Endodermal cell (in vitro differentiated cells): ENCODE measurements around the gene CREG2. TPM values are rescaled to one million over a fixed set of nuclear protein-coding genes. Genes with fewer than 3 reads are reported as not detected.

Experiments used
- DNase-seq: peaks from one replicate; pipeline ENCODE4 v3.0.0-alpha.2; 2017
- H3K27ac ChIP-seq: 2 replicates; pipeline ENCODE4 v1.5.1; 2013; ENCODE audit warnings: mild to moderate bottlenecking, low read depth, low read length, moderate library complexity
- H3K27me3 ChIP-seq: 2 replicates; pipeline ENCODE4 v1.6.1; 2013; ENCODE audit warnings: mild to moderate bottlenecking, low read length, moderate library complexity; ENCODE audit not compliant: insufficient read depth, control insufficient read depth, poor library complexity, severe bottlenecking
- H3K36me3 ChIP-seq: 2 replicates; pipeline ENCODE4 v1.7.0; 2013; ENCODE audit warnings: mild to moderate bottlenecking, low read length, moderate library complexity; ENCODE audit not compliant: control insufficient read depth, insufficient read depth
- H3K4me1 ChIP-seq: one replicate; pipeline ENCODE4 v1.7.0; 2013; ENCODE audit warnings: low read length; ENCODE audit not compliant: control insufficient read depth, insufficient read depth
- H3K4me3 ChIP-seq: 2 replicates; pipeline ENCODE4 v1.5.1; 2013; ENCODE audit warnings: mild to moderate bottlenecking, low read length, moderate library complexity
- H3K9ac ChIP-seq: 2 replicates; pipeline ENCODE4 v1.6.1; 2013; ENCODE audit warnings: mild to moderate bottlenecking, low read length, moderate library complexity; ENCODE audit not compliant: poor library complexity, severe bottlenecking; ENCODE audit errors: extremely low read depth
- H3K9me3 ChIP-seq: 2 replicates; pipeline ENCODE4 v1.6.1; 2013; ENCODE audit warnings: mild to moderate bottlenecking, low read length, moderate library complexity; ENCODE audit not compliant: control insufficient read depth
- H3K27ac Mint-ChIP-seq: 2 replicates; pipeline ENCODE4 v1.8.0; 2020; ENCODE audit warnings: mixed read lengths
- H3K27me3 Mint-ChIP-seq: 2 replicates; pipeline ENCODE4 v1.8.0; 2021; ENCODE audit warnings: mild to moderate bottlenecking, mixed read lengths; ENCODE audit not compliant: insufficient read depth
- H3K36me3 Mint-ChIP-seq: 2 replicates; pipeline ENCODE4 v1.8.0; 2020; ENCODE audit warnings: low read depth, mixed read lengths
- H3K4me1 Mint-ChIP-seq: 2 replicates; pipeline ENCODE4 v1.8.0; 2020; ENCODE audit warnings: mixed read lengths
- H3K4me3 Mint-ChIP-seq: 2 replicates; pipeline ENCODE4 v1.8.0; 2020; ENCODE audit warnings: mild to moderate bottlenecking, moderate library complexity, mixed read lengths
- H3K9me3 Mint-ChIP-seq: 2 replicates; pipeline ENCODE4 v1.8.0; 2020; ENCODE audit warnings: mild to moderate bottlenecking, mixed read lengths
- WGBS, 2 experiments: methylation state at CpG; one replicate each; pipeline versions ENCODE4 v1.1.5 to v1.1.7; 2013; ENCODE audit warnings: missing lambda C conversion rate in 2 of 2, mixed read lengths in 1 of 2; ENCODE audit not compliant: insufficient coverage in 1 of 2, insufficient read length in 1 of 2; 5-methylcytosine and 5-hydroxymethylcytosine counted together
- total RNA-seq, 2 donors: library from RNA; stranded (reverse); fragmentation: NEBNext Ultra II Directional in 1 of 2; extraction: Animal tissue kit (Norgen Biotek cat#: 25700) in 1 of 2; gene quantifications; 2 replicates in 1 of 2; 3 replicates in 1 of 2; pipeline ENCODE4 v1.2.1, GENCODE V29; 2021
- TF ChIP-seq, protein P1 (sequence below): fragments of 200-600 bp; sonication (generic); conservative IDR thresholded peaks from 2 replicates; pipeline ENCODE4 v1.5.0; 2021; ENCODE audit warnings: antibody characterized with exemption, mild to moderate bottlenecking

The CREG2 gene
- total RNA-seq, 2 donors from 2014 or later, result 0.13 TPM; not detected in 1

- no peak overlapping the region for H3K4me3 ChIP-seq
- Mint-ChIP-seq H3K27ac (no peak overlapping the region), H3K27me3 (peaks cover 3% of the 10 kb centered on the region), H3K4me1 (peaks cover 13% of the 10 kb centered on the region), H3K4me3 (no peak overlapping the region), H3K9me3 (no peaks in the 10 kb centered on the region), H3K36me3 (no peaks in the 10 kb centered on the region)
- no peak for DNase-seq
- 72 to 82% methylated on average over 16 to 18 of the region's 18 CpGs for WGBS, 2 experiments
- TF ChIP-seq, protein P1, sequence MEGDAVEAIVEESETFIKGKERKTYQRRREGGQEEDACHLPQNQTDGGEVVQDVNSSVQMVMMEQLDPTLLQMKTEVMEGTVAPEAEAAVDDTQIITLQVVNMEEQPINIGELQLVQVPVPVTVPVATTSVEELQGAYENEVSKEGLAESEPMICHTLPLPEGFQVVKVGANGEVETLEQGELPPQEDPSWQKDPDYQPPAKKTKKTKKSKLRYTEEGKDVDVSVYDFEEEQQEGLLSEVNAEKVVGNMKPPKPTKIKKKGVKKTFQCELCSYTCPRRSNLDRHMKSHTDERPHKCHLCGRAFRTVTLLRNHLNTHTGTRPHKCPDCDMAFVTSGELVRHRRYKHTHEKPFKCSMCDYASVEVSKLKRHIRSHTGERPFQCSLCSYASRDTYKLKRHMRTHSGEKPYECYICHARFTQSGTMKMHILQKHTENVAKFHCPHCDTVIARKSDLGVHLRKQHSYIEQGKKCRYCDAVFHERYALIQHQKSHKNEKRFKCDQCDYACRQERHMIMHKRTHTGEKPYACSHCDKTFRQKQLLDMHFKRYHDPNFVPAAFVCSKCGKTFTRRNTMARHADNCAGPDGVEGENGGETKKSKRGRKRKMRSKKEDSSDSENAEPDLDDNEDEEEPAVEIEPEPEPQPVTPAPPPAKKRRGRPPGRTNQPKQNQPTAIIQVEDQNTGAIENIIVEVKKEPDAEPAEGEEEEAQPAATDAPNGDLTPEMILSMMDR, result no peak
- H3K27ac ChIP-seq, result no peak overlapping the region
- no peaks in the 10 kb centered on the region for H3K36me3 ChIP-seq
- no peaks in the 10 kb centered on the region for H3K4me1 ChIP-seq
- H3K9me3 ChIP-seq, result no peaks in the 10 kb centered on the region
- no peaks in the 10 kb centered on the region for H3K27me3 ChIP-seq
- no peak overlapping the region for H3K9ac ChIP-seq
These were observed 13.4 kb upstream of the CREG2 start for GRCh38 chr2:101400506-101401325.

- 90 to 93% methylated on average over 8 of the region's 8 CpGs for WGBS, 2 experiments
These were observed 12.7 kb upstream of the CREG2 start for GRCh38 chr2:101400048-101400447.

DNA sequence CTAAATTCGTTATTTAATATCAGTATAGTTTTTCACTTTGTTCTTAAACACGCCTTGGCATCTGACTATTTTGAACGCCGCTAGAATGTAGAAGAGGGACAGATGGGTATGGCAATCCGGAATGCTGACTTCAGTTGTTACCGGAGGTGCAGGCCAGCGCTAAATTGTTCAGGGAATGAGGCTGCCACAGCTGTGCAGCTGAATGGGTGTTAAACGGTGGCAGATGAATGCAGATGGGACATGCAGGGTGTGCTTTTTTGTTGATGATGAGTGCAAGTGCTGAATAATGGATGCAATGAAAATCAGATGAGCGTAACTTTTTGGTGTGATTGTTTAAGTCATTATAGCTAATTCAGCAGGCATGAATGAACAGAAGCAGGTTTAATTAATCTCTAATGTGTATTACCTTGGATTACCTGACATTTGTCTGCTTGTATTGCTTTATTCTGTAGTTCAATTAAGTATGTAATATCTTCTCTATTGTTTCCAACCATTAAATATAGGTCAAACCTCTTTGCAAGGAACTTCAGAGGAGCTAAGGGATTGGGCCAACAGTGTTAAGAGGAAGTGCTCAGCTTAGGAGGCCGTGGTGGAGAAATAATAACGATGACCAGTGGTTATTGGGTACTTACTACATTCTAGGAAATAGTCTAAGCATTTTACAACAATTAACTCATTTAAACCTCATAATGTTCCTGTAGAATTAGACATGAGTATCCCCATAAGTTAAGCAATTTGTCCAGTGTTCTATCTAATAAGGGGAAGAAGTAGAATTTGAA lies 11.9 kb upstream of the CREG2 start:
- WGBS, 2 experiments, result 84 to 87% methylated on average over 7 to 11 of the region's 11 CpGs
- Mint-ChIP-seq H3K27ac (no peak overlapping the region), H3K4me3 (no peak overlapping the region), H3K9me3 (no peaks in the 10 kb centered on the region), H3K4me1 (peaks cover 13% of the 10 kb centered on the region), H3K36me3 (no peaks in the 10 kb centered on the region), H3K27me3 (peaks cover 4% of the 10 kb centered on the region)
- Histone ChIP-seq H3K36me3 (no peaks in the 10 kb centered on the region), H3K4me1 (no peaks in the 10 kb centered on the region), H3K27me3 (no peaks in the 10 kb centered on the region), H3K27ac (no peak overlapping the region), H3K4me3 (no peak overlapping the region), H3K9ac (no peak overlapping the region), H3K9me3 (no peaks in the 10 kb centered on the region)
- no peak for DNase-seq
- TF ChIP-seq, protein P1, result no peak

More at GRCh38 chr2:101400048-101400447, 12.7 kb upstream of the CREG2 start:
- no peaks in the 10 kb centered on the region for H3K9me3 ChIP-seq
- no peaks in the 10 kb centered on the region for H3K4me1 ChIP-seq
- no peaks in the 10 kb centered on the region for H3K27me3 ChIP-seq
- peaks cover 13% of the 10 kb centered on the region for H3K4me1 Mint-ChIP-seq
- no peak for DNase-seq
- no peak overlapping the region for H3K27ac ChIP-seq
- no peak overlapping the region for H3K4me3 Mint-ChIP-seq
- no peaks in the 10 kb centered on the region for H3K9me3 Mint-ChIP-seq
- H3K9ac ChIP-seq, result no peak overlapping the region
- no peak overlapping the region for H3K27ac Mint-ChIP-seq
- no peak overlapping the region for H3K4me3 ChIP-seq
- TF ChIP-seq, protein P1, result no peak
- H3K36me3 ChIP-seq, result no peaks in the 10 kb centered on the region
- peaks cover 3% of the 10 kb centered on the region for H3K27me3 Mint-ChIP-seq
- H3K36me3 Mint-ChIP-seq, result no peaks in the 10 kb centered on the region
